HepG2 (cell line): ENCODE results near the gene GRPEL2. TPM values are rescaled to one million over a fixed set of nuclear protein-coding genes. Genes with fewer than 3 reads are reported as not detected.

Source experiments
- ATAC-seq: fragments of 200-7000 bp; cut with Tn5 transposase; 3 replicates; pipeline ENCODE4 v1.9.1; 2020; ENCODE audit warnings: mild to moderate bottlenecking, moderate library complexity
- BruUV-seq: library from RNA; stranded (reverse); fragments of 400-500 nt; replicated peaks from 2 replicates; lab custom pipeline; 2021; lab: Mats Ljungman, UMichigan
- CTCF ChIA-PET: fragments of 300-600 bp; formaldehyde crosslinking; extraction: SDS; loops from one replicate; lab custom pipeline; 2021; ENCODE audit warnings: low total read pairs, inconsistent platforms, low intra/inter-chr PET ratio; lab: Yijun Ruan, JAX
- POLR2A ChIA-PET: fragments of 350-600 bp; sonication (Branson Sonifier 250); formaldehyde crosslinking; loops from one replicate; lab custom pipeline; 2020; ENCODE audit warnings: antibody characterized with exemption, inconsistent platforms; lab: Yijun Ruan, JAX
- DNase-seq: peaks from one replicate; pipeline ENCODE4 v3.0.0-alpha.2; 2015; ENCODE audit warnings: low spot score
- FAIRE-seq: peaks from 3 replicates; lab custom pipeline; 2011; peaks lifted over from hg19 to GRCh38; lab: Jason Lieb, UNC
- H2AFZ ChIP-seq: one replicate; pipeline ENCODE4 v1.6.1; 2011; ENCODE audit warnings: low read length, inconsistent platforms
- H3K27ac ChIP-seq: fragments of 300-600 bp; 3 replicates; pipeline ENCODE4 v1.8.0; 2011; ENCODE audit warnings: mixed run types, mild to moderate bottlenecking, mixed read lengths, low read length, inconsistent platforms; ENCODE audit not compliant: insufficient read depth; ENCODE audit errors: extremely low read length
- H3K27me3 ChIP-seq, 2 experiments: fragments of 200-600 bp in 1 of 2; 2 replicates in 1 of 2; 3 replicates in 1 of 2; pipeline versions ENCODE4 v1.6.0 to v1.8.0; 2011; ENCODE audit warnings: low read length in 2 of 2, mild to moderate bottlenecking in 2 of 2, moderate library complexity in 2 of 2, inconsistent platforms in 1 of 2; ENCODE audit not compliant: insufficient read depth in 2 of 2, control insufficient read depth in 1 of 2
- H3K36me3 ChIP-seq, 2 experiments: fragments of 200-600 bp in 1 of 2; replicated peaks in 1 of 2; 2 replicates in 1 of 2; 3 replicates in 1 of 2; pipeline versions ENCODE4 v1.5.1 to v1.8.0; 2011; ENCODE audit warnings: low read length in 2 of 2, inconsistent platforms in 1 of 2; ENCODE audit not compliant: insufficient read depth in 2 of 2, control insufficient read depth in 1 of 2
- H3K4me1 ChIP-seq: 2 replicates; pipeline ENCODE4 v1.5.1; 2012; ENCODE audit warnings: low read length, inconsistent platforms; ENCODE audit not compliant: insufficient read depth
- H3K4me2 ChIP-seq: 2 replicates; pipeline ENCODE4 v1.6.0; 2011; ENCODE audit warnings: low read depth, low read length, inconsistent platforms
- H3K4me3 ChIP-seq, 3 experiments: fragments of 200-600 bp in 1 of 3; sonication (generic), shearing (Covaris generic) in 1 of 3; replicated peaks in 1 of 3; 2 replicates each; pipeline ENCODE4 v1.5.1; 2011 to 2016; ENCODE audit warnings: low read length in 3 of 3, inconsistent platforms in 2 of 3, low read depth in 2 of 3, mild to moderate bottlenecking in 2 of 3, control low read depth in 1 of 3, mixed read lengths in 1 of 3; ENCODE audit not compliant: insufficient read depth in 1 of 3
- H3K79me2 ChIP-seq: one replicate; pipeline ENCODE4 v1.6.1; 2011; ENCODE audit warnings: low read length, inconsistent platforms; ENCODE audit not compliant: insufficient read depth
- H3K9ac ChIP-seq: 2 replicates; pipeline ENCODE4 v1.6.0; 2011; ENCODE audit warnings: mild to moderate bottlenecking, low read depth, low read length, inconsistent platforms; ENCODE audit not compliant: insufficient read depth
- H3K9me3 ChIP-seq: 2 replicates; pipeline ENCODE4 v1.5.1; 2012; ENCODE audit warnings: mild to moderate bottlenecking, low read length
- H4K20me1 ChIP-seq: 2 replicates; pipeline ENCODE4 v1.6.0; 2011; ENCODE audit warnings: inconsistent platforms, mild to moderate bottlenecking, low read length, moderate library complexity; ENCODE audit not compliant: insufficient read depth
- ARHGAP35 ChIP-seq: sonication (generic); formaldehyde crosslinking; IDR thresholded peaks from 2 replicates; pipeline ENCODE4 v1.9.0; 2022; ENCODE audit warnings: mild to moderate bottlenecking, inconsistent platforms, moderate library complexity, missing genetic modification reagents, borderline replicate concordance
- ARNTL ChIP-seq: sonication (generic); formaldehyde crosslinking; IDR thresholded peaks from 2 replicates; pipeline ENCODE4 v1.4.0; 2020; ENCODE audit warnings: mild to moderate bottlenecking, missing genetic modification reagents
- ERF ChIP-seq: IDR thresholded peaks from 2 replicates; pipeline ENCODE4 v1.6.1; 2018; ENCODE audit warnings: missing biosample characterization, missing genetic modification reagents
- FOXP1 ChIP-seq, 2 experiments: fragments of 450-650 bp in 1 of 2; IDR thresholded peaks; 2 replicates each; pipeline ENCODE4 v1.6.1; 2017 to 2018; ENCODE audit warnings: antibody characterized with exemption in 1 of 2
- HNRNPUL1 ChIP-seq: fragments of 200-400 bp; formaldehyde crosslinking; IDR thresholded peaks from 2 replicates; pipeline ENCODE4 v1.6.1; 2017; ENCODE audit warnings: low read depth, mild to moderate bottlenecking, low read length, moderate library complexity
- IRX3 ChIP-seq: sonication (generic); formaldehyde crosslinking; IDR thresholded peaks from 2 replicates; pipeline ENCODE4 v1.8.1; 2023; ENCODE audit warnings: mild to moderate bottlenecking, low read depth, missing genetic modification reagents, borderline replicate concordance
- JARID2 ChIP-seq: sonication (generic); formaldehyde crosslinking; IDR thresholded peaks from 2 replicates; pipeline ENCODE4 v1.8.1; 2023; ENCODE audit warnings: missing genetic modification reagents, inconsistent platforms; ENCODE audit not compliant: insufficient replicate concordance
- NFKB2 ChIP-seq: sonication (generic); formaldehyde crosslinking; IDR thresholded peaks from 2 replicates; pipeline ENCODE4 v1.4.0; 2020; ENCODE audit warnings: missing genetic modification reagents, borderline replicate concordance
- POLR2AphosphoS2 ChIP-seq: IDR thresholded peaks from 2 replicates; pipeline ENCODE4 v1.6.1; 2011; ENCODE audit warnings: low read depth, low read length, improper control_type of control experiment
- SIN3A ChIP-seq: IDR thresholded peaks from 2 replicates; pipeline ENCODE4 v1.6.1; 2011; ENCODE audit warnings: low read depth, mild to moderate bottlenecking, control low read depth, low read length, borderline replicate concordance
- SMAD3 ChIP-seq: sonication (generic); formaldehyde crosslinking; IDR thresholded peaks from 2 replicates; pipeline ENCODE4 v1.4.0; 2020; ENCODE audit warnings: missing genetic modification reagents
- SYNCRIP ChIP-seq: fragments of 200-400 bp; formaldehyde crosslinking; IDR thresholded peaks from 2 replicates; pipeline ENCODE4 v1.6.1; 2018; ENCODE audit warnings: mild to moderate bottlenecking, low read depth, low read length; ENCODE audit not compliant: insufficient read depth
- TBX2 ChIP-seq: sonication (generic); formaldehyde crosslinking; IDR thresholded peaks from 2 replicates; pipeline ENCODE4 v1.5.0; 2020; ENCODE audit warnings: missing genetic modification reagents, mild to moderate bottlenecking, borderline replicate concordance
- ZFP36L1 ChIP-seq: sonication (generic); formaldehyde crosslinking; IDR thresholded peaks from 2 replicates; pipeline ENCODE4 v1.8.0; 2022; ENCODE audit warnings: mild to moderate bottlenecking, missing genetic modification reagents, moderate library complexity
- ZNF34 ChIP-seq: sonication (generic); formaldehyde crosslinking; IDR thresholded peaks from 2 replicates; pipeline ENCODE4 v1.4.0; 2020; ENCODE audit warnings: mild to moderate bottlenecking, missing genetic modification reagents, borderline replicate concordance
- ZNF598 ChIP-seq: sonication (generic); formaldehyde crosslinking; IDR thresholded peaks from 2 replicates; pipeline ENCODE4 v1.5.1; 2020; ENCODE audit warnings: mild to moderate bottlenecking, missing genetic modification reagents, borderline replicate concordance
- ZNF776 ChIP-seq: sonication (generic); formaldehyde crosslinking; IDR thresholded peaks from 2 replicates; pipeline ENCODE4 v1.4.0; 2020; ENCODE audit warnings: mild to moderate bottlenecking, missing genetic modification reagents
- WGBS: methylation state at CpG from one replicate; pipeline ENCODE4 v1.1.6; 2017; ENCODE audit warnings: low lambda C conversion rate; 5-methylcytosine and 5-hydroxymethylcytosine counted together
- in situ Hi-C: cut with HindIII; loops from 2 replicates; pipeline ENCODE4 v1.10.0; 2017; ENCODE audit warnings: low pct_unique_long_range_greater_than_20kb; ENCODE audit not compliant: extremely low pct_ligation_motif_present
- intact Hi-C: fragments of 100-400 bp; cut with micrococcal nuclease; formaldehyde crosslinking; loops from one replicate; pipeline ENCODE4 v1.10.0; 2022; ENCODE audit not compliant: unreplicated experiment
- polyA plus RNA-seq, 8 experiments: library from polyadenylated mRNA; depleted of rRNA in 3 of 8; stranded (reverse) in 7 of 8; unstranded in 1 of 8; fragments of >200 nt; fragmentation: Illumina TruSeq in 4 of 8; extraction: Trizol in 4 of 8; gene quantifications; 2 replicates each; pipeline versions ENCODE4 v1.2.1 to v1.2.3, GENCODE V29; 2011 to 2016; ENCODE audit warnings: low read depth in 4 of 8, missing spikeins in 1 of 8, mixed read lengths in 1 of 8; ENCODE audit not compliant: insufficient read depth in 1 of 8
- total RNA-seq, 5 experiments: library from RNA; depleted of rRNA; stranded (reverse); fragments of >200 nt; fragmentation: Illumina TruSeq; extraction: Trizol; gene quantifications; 2 replicates each; pipeline ENCODE4 v1.2.3, GENCODE V29; 2016; ENCODE audit warnings: low read depth in 1 of 5
- TF ChIP-seq, protein P1 (sequence below): sonication (generic); formaldehyde crosslinking; IDR thresholded peaks from 2 replicates; pipeline ENCODE4 v1.4.0; 2020; ENCODE audit warnings: missing genetic modification reagents

GRPEL2 gene
- total and polyA plus RNA-seq, 2 of the 13 experiments (the other 11 are each of a cell fraction or from before 2014, with no cell fraction given), result 13.1 to 16.6 TPM

DNA sequence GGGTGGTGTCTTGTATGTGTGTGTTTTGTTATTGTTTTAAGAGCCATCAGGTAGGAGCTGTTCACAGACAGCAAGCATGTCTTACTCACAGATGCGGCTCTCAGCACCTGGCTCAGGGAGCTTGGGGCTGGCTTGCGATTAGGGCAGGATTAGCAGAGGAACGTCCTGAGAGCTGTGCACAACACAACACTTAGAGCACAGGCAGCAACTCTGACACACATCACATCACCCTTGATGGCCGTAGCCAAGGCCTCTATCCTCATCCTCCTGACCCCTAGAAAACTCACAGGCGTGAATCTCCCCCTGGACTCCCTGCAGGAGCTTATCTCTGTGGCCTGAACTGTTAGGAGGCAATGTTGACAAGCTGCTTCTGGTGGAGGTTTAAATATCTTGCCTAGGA is 40.9 kb downstream of the GRPEL2 start:
- TF ChIP-seq ZNF776 (no peak), NFKB2 (no peak), SMAD3 (no peak), SYNCRIP (no peak), FOXP1 (IDR thresholded peaks at IDR 0.05) (no peak), FOXP1 (CRISPR knock-in tag; IDR thresholded peaks at IDR 0.05) (no peak), HNRNPUL1 (no peak), ARHGAP35 (CRISPR knock-in tag) (no peak), TBX2 (CRISPR knock-in tag) (no peak), ZNF34 (CRISPR knock-in tag) (no peak), JARID2 (CRISPR knock-in tag) (no peak), POLR2AphosphoS2 (no peak), ARNTL (CRISPR knock-in tag) (no peak), SIN3A (no peak), IRX3 (CRISPR knock-in tag) (no peak), ZNF598 (CRISPR knock-in tag) (no peak), ERF (CRISPR knock-in tag) (no peak), ZFP36L1 (CRISPR knock-in tag) (no peak)
- TF ChIP-seq, protein P1, sequence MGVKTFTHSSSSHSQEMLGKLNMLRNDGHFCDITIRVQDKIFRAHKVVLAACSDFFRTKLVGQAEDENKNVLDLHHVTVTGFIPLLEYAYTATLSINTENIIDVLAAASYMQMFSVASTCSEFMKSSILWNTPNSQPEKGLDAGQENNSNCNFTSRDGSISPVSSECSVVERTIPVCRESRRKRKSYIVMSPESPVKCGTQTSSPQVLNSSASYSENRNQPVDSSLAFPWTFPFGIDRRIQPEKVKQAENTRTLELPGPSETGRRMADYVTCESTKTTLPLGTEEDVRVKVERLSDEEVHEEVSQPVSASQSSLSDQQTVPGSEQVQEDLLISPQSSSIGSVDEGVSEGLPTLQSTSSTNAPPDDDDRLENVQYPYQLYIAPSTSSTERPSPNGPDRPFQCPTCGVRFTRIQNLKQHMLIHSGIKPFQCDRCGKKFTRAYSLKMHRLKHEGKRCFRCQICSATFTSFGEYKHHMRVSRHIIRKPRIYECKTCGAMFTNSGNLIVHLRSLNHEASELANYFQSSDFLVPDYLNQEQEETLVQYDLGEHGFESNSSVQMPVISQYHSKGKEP (CRISPR knock-in tag), result no peak
- intact Hi-C loops, result no loop called here
- no peak overlapping the region for H2AFZ ChIP-seq
- H3K4me3 ChIP-seq, result no peak overlapping the region; a peak in 1 of 6 replicates
- ChIA-PET POLR2A (no interaction called here), CTCF (no interaction called here)
- DNase-seq (no peak), FAIRE-seq (no peak), ATAC-seq (no peak)
- H3K9ac ChIP-seq, result no peak overlapping the region
- H3K27me3 ChIP-seq, result peaks cover 2 to 5% of the 10 kb centered on the region in 2 experiments; a peak in 2 of 5 replicates
- no peaks in the 10 kb centered on the region for H4K20me1 ChIP-seq
- 16% methylated on average over 4 of the region's 5 CpGs for WGBS
- in situ Hi-C loops, result loop anchor here (10.0 kb wide), 1 partner anchor 49 kb away; no protein-coding TSS in a partner anchor
- no peak overlapping the region for H3K4me2 ChIP-seq
- H3K79me2 ChIP-seq, result no peaks in the 10 kb centered on the region
- no TSS peak for BruUV-seq
- H3K4me1 ChIP-seq, result peaks cover 56% of the 10 kb centered on the region
- H3K36me3 ChIP-seq, result no peaks in the 10 kb centered on the region
- no peak overlapping the region for H3K27ac ChIP-seq
- no peaks in the 10 kb centered on the region for H3K9me3 ChIP-seq
